GM12892 (cell line): ENCODE data around the gene TIPARP.

Experiments used
- POLR2A ChIP-seq: IDR thresholded peaks from 2 replicates; pipeline ENCODE4 v1.6.1; 2011; ENCODE audit warnings: low read depth, low read length, control low read depth
- POLR2AphosphoS5 ChIP-seq: IDR thresholded peaks from 2 replicates; pipeline ENCODE4 v1.6.1; 2011; ENCODE audit warnings: low read depth, low read length, control low read depth

GRCh38 chr3:156729460-156730179 is 55.2 kb downstream of the TIPARP start:
- no peak for TF ChIP-seq POLR2AphosphoS5
- no peak for TF ChIP-seq POLR2A
